Measurements from ENCODE around the gene HIBCH.

DNA sequence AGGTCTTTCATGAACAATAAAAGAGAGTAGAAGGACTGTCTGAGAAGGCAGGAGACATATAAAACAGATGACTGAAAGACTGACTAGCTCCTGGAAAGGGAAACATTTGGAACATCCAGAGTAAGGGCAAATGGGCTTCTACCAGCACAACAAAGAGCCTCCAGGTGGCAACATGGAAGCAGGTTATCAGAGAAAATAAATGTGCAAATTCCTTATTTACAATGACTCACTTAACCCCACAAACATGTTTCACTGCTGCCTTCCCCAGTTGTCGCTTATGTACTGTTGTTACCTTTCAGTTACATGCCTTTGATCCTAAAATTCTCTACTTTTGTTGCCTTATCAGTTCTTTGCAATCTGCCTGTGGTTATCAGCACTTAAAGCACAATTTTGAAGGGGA is 117.0 kb downstream of the HIBCH start:
- TF ChIP-seq, protein P1, sequence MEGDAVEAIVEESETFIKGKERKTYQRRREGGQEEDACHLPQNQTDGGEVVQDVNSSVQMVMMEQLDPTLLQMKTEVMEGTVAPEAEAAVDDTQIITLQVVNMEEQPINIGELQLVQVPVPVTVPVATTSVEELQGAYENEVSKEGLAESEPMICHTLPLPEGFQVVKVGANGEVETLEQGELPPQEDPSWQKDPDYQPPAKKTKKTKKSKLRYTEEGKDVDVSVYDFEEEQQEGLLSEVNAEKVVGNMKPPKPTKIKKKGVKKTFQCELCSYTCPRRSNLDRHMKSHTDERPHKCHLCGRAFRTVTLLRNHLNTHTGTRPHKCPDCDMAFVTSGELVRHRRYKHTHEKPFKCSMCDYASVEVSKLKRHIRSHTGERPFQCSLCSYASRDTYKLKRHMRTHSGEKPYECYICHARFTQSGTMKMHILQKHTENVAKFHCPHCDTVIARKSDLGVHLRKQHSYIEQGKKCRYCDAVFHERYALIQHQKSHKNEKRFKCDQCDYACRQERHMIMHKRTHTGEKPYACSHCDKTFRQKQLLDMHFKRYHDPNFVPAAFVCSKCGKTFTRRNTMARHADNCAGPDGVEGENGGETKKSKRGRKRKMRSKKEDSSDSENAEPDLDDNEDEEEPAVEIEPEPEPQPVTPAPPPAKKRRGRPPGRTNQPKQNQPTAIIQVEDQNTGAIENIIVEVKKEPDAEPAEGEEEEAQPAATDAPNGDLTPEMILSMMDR (IDR thresholded peaks at IDR 0.05 in 8 of 11, conservative IDR thresholded peaks at IDR 0.05 in 3 of 11), result no peak
- no peak for TF ChIP-seq POLR2A (IDR thresholded peaks at IDR 0.05)
- no peak for TF ChIP-seq POLR2AphosphoS5 (IDR thresholded peaks at IDR 0.05)
